ENCODE results near the gene TP53RK. TPM values are rescaled to one million over a fixed set of nuclear protein-coding genes. Genes with fewer than 3 reads are reported as not detected.
A peak's percentile ranks its signal among the peaks of the same experiment; 100 is the strongest.

TP53RK gene
- total RNA-seq (2021) (11.9 to 13.4 TPM (median 12.4 TPM) in 3 replicates), Bru-seq, nascent RNA (percentile 94 among the genes with signal in this experiment)
- long read RNA-seq, experiment 1, transcript TP53RK-201 (2 exons, 2,012 nt) = minor isoform, 6 of 77 reads
- long read RNA-seq, experiment 1, transcript TP53RK-202 (2 exons, 3,515 nt) = major isoform, 69 of 77 reads
- long read RNA-seq, experiment 1, partial matches to known transcripts = 0 of 77 reads
- long read RNA-seq, experiment 1, other reads (novel, unspliced or antisense) = 2 of 77 reads
- long read RNA-seq, experiment 2, transcript TP53RK-202 (2 exons, 3,515 nt) = major isoform, 29 of 35 reads
- long read RNA-seq, experiment 2, partial matches to known transcripts = 3 of 35 reads
- long read RNA-seq, experiment 2, other reads (novel, unspliced or antisense) = 0 of 35 reads
- long read RNA-seq, experiment 3, partial matches to known transcripts = 0 of 2 reads
- long read RNA-seq, experiment 3, other reads (novel, unspliced or antisense) = 2 of 2 reads

GRCh38 chr20:46689082-46689753, at the start of gene TP53RK:
TP53RK (minus strand) TSS chr20:46689444; CDS start chr20:46689414, 30 bp downstream.
- H3K36me3 Mint-ChIP-seq = peaks cover 18% of the 10 kb centered on the region
- peak; percentile 98 for ATAC-seq
- peaks cover 32% of the 10 kb centered on the region for H3K4me1 Mint-ChIP-seq
- peak within 1 kb of the TSS; percentile 99 for H3K27ac Mint-ChIP-seq
- peak; percentile 99 for DNase-seq (ENCODE audit: low spot score)
- CTCF ChIA-PET = interaction anchor here (0.6 to 1.5 kb wide), 7 partner anchors 9 to 694 kb away, joined by 3 to 7 read pairs (median 3); no protein-coding TSS in a partner anchor
- no peaks in the 10 kb centered on the region for H3K27me3 Mint-ChIP-seq (ENCODE audit: low read depth)
- peaks cover 5% of the 10 kb centered on the region for H3K9me3 Mint-ChIP-seq
- H3K4me3 Mint-ChIP-seq = peak within 1 kb of the TSS; percentile 96
- POLR2A ChIA-PET = no interaction called here
- TF ChIP-seq MAX (CRISPR knock-in tag; IDR thresholded peaks at IDR 0.05) (peak; percentile 57), ZNF219 (CRISPR knock-in tag; IDR thresholded peaks at IDR 0.05; ENCODE audit: borderline replicate concordance) (no peak), FOXK1 (CRISPR knock-in tag; IDR thresholded peaks at IDR 0.05) (peak; percentile 87), TEAD1 (CRISPR knock-in tag; IDR thresholded peaks at IDR 0.05) (0 out of 2 replicates have a peak, but pooled peaks have one; percentile 48), AFF4 (CRISPR knock-in tag; IDR thresholded peaks at IDR 0.05; ENCODE audit: borderline replicate concordance) (peak; percentile 46; the same call in 1 of the 2 replicates), CREB1 (CRISPR knock-in tag; IDR thresholded peaks at IDR 0.05) (0 out of 2 replicates have a peak, but pooled peaks have one; percentile 59), ZNF423 (CRISPR knock-in tag; IDR thresholded peaks at IDR 0.05) (no peak), ELF4 (CRISPR knock-in tag; IDR thresholded peaks at IDR 0.05; ENCODE audit: low read depth) (0 out of 2 replicates have a peak, but pooled peaks have one; percentile 42), ZNF232 (CRISPR knock-in tag; IDR thresholded peaks at IDR 0.05) (0 out of 2 replicates have a peak, but pooled peaks have one; percentile 19), ARID4B (CRISPR knock-in tag; IDR thresholded peaks at IDR 0.05; ENCODE audit: borderline replicate concordance) (peak; percentile 79), USF2 (CRISPR knock-in tag; IDR thresholded peaks at IDR 0.05) (peak; percentile 59; the same call in 1 of the 2 replicates), ESRRA (CRISPR knock-in tag; IDR thresholded peaks at IDR 0.05; ENCODE audit: borderline replicate concordance) (peak; percentile 58; the same call in 1 of the 2 replicates), JUN (CRISPR knock-in tag; IDR thresholded peaks at IDR 0.05) (peak; percentile 64; the same call in 1 of the 2 replicates), CBFB (CRISPR knock-in tag; IDR thresholded peaks at IDR 0.05; ENCODE audit: low read depth) (0 out of 2 replicates have a peak, but pooled peaks have one; percentile 61), MYBL2 (CRISPR knock-in tag; IDR thresholded peaks at IDR 0.05) (peak; percentile 75), ZNF532 (CRISPR knock-in tag; IDR thresholded peaks at IDR 0.05; ENCODE audit: borderline replicate concordance) (no peak), ZMAT4 (CRISPR knock-in tag; IDR thresholded peaks at IDR 0.05) (no peak), FOXP1 (CRISPR knock-in tag; IDR thresholded peaks at IDR 0.05; ENCODE audit: borderline replicate concordance) (0 out of 2 replicates have a peak, but pooled peaks have one; percentile 59), SP1 (CRISPR knock-in tag; conservative IDR thresholded peaks at IDR 0.05) (peak; percentile 21; the same call in 1 of the 2 replicates), TEAD4 (CRISPR knock-in tag; IDR thresholded peaks at IDR 0.05) (no peak)
